GM04503 (cell line): ENCODE measurements around the gene SREBF1.
A peak's percentile ranks its signal among the peaks of the same experiment; 100 is the strongest.

ENCODE experiments used
- DNase-seq: peaks from one replicate; pipeline ENCODE4 v3.0.0-alpha.2; 2012; ENCODE audit warnings: low read depth

Gene SREBF1

GRCh38 chr17:17795946-17796786, 40.6 kb downstream of the SREBF1 start:
- DNase-seq: no peak

GRCh38 chr17:17795296-17795695, 41.5 kb downstream of the SREBF1 start:
- DNase-seq: no peak

GRCh38 chr17:17794382-17794781, 42.4 kb downstream of the SREBF1 start:
- no peak for DNase-seq

GRCh38 chr17:17793378-17794214, 43.2 kb downstream of the SREBF1 start:
- no peak for DNase-seq

- peak; percentile 23 for DNase-seq
Measured at GRCh38 chr17:17792551-17793377, 44.0 kb downstream of the SREBF1 start.

- no peak for DNase-seq
Measured at GRCh38 chr17:17792037-17792550, 44.7 kb downstream of the SREBF1 start.

GRCh38 chr17:17790637-17791464, 45.9 kb downstream of the SREBF1 start:
- no peak for DNase-seq

GRCh38 chr17:17789828-17790636, 46.8 kb downstream of the SREBF1 start:
- no peak for DNase-seq

- no peak for DNase-seq
Measured at GRCh38 chr17:17789410-17789809, 47.4 kb downstream of the SREBF1 start.

GRCh38 chr17:17788967-17789366, 47.8 kb downstream of the SREBF1 start:
- no peak for DNase-seq

GRCh38 chr17:17787568-17787967, 49.2 kb downstream of the SREBF1 start:
- no peak for DNase-seq

GRCh38 chr17:17786998-17787397, 49.8 kb downstream of the SREBF1 start:
- no peak for DNase-seq

- DNase-seq: no peak
Measured at GRCh38 chr17:17785407-17785806, 51.4 kb downstream of the SREBF1 start.

- no peak for DNase-seq
Measured at GRCh38 chr17:17784657-17785267, 52.0 kb downstream of the SREBF1 start.

- no peak for DNase-seq
Measured at GRCh38 chr17:17783825-17784656, 52.7 kb downstream of the SREBF1 start.

GRCh38 chr17:17783116-17783824, 53.5 kb downstream of the SREBF1 start:
- no peak for DNase-seq

GRCh38 chr17:17782523-17783115, 54.2 kb downstream of the SREBF1 start:
- no peak for DNase-seq
